Pancreas (tissue), 10 donors: ENCODE data around the gene NFX1. TPM values are rescaled to one million over a fixed set of nuclear protein-coding genes. Genes with fewer than 3 reads are reported as not detected.

ENCODE experiments used
- ATAC-seq, 4 donors: fragments of 200-7000 bp; cut with Tn5 transposase; one replicate each; pipeline versions ENCODE4 v1.8.0 to v1.9.1; 2020; ENCODE audit warnings: mild to moderate bottlenecking in 4 of 4, moderate library complexity in 4 of 4
- DNase-seq, 6 donors: peaks; one replicate each; pipeline ENCODE4 v3.0.0-alpha.2; 2020
- FAIRE-seq: peaks from 2 replicates; lab custom pipeline; 2012; peaks lifted over from hg19 to GRCh38; lab: Jason Lieb, UNC
- H3K27ac ChIP-seq, 4 donors: fragments of 200-600 bp; sonication (generic); 1 replicate in 3 of 4; 2 replicates in 1 of 4; pipeline versions ENCODE4 v1.5.0 to v1.8.0; 2020
- H3K27me3 ChIP-seq, 4 donors: fragments of 200-600 bp; one replicate each; pipeline ENCODE4 v1.8.0; 2021
- H3K36me3 ChIP-seq, 3 donors: fragments of 200-600 bp; sonication (generic) in 1 of 3; one replicate each; pipeline versions ENCODE4 v1.5.0 to v1.8.0; 2020 to 2021
- H3K4me1 ChIP-seq, 3 donors: fragments of 200-600 bp; one replicate each; pipeline ENCODE4 v1.8.0; 2021
- H3K4me3 ChIP-seq, 4 donors: fragments of 200-600 bp; sonication (generic) in 2 of 4; one replicate each; pipeline versions ENCODE4 v1.5.0 to v1.8.0; 2020 to 2021
- H3K9me3 ChIP-seq, 4 donors: fragments of 200-600 bp; one replicate each; pipeline ENCODE4 v1.8.0; 2021
- CTCF ChIP-seq, 4 donors: fragments of 200-600 bp; sonication (generic) in 3 of 4; IDR thresholded peaks; one replicate each; pipeline versions ENCODE4 v1.5.0 to v1.8.0; 2021; ENCODE audit warnings: antibody characterized with exemption in 4 of 4
- WGBS, 2 donors: extraction: QIAGEN DNeasy Blood & Tissue Kit; methylation state at CpG; one replicate each; pipeline ENCODE4 v1.1.7; 2013; 5-methylcytosine and 5-hydroxymethylcytosine counted together
- intact Hi-C, 3 donors: fragments of 100-400 bp; cut with DNase I; formaldehyde crosslinking; loops; one replicate each; pipeline versions ENCODE4 v1.11.1 to v1.14.2; 2022
- polyA plus RNA-seq, 2 donors: library from polyadenylated mRNA; stranded (reverse); fragments of 200-250 nt; gene quantifications; one replicate each; pipeline ENCODE4 v1.2.3, GENCODE V29; 2013
- total RNA-seq, 6 donors: library from RNA; stranded (reverse); fragmentation: NEBNext Ultra II Directional in 4 of 6; extraction: Animal tissue kit (Norgen Biotek cat#: 25700) in 4 of 6; gene quantifications; one replicate each; pipeline versions ENCODE4 v1.2.1 to v1.2.4, GENCODE V29; 2021 to 2023
- donor health status: healthy with polysubstance abuse.
- donor health status: DM: no; HTN: no; CAD: no; lungs with moderate emphysema.
- donor health status: DM: no; HTN: no; CAD: no.
- donor health status: control.
- donor health status: control.
- donor health status: Bipolar disorder and iron deficiency.
- donor health status: DM: yes; HTN: yes; CAD: no.
- donor health status: DM: no; HTN: no; CAD: no.
- donor health status: DM: no; HTN: no; CAD: no.
- donor health status: DM: yes; HTN: yes; CAD: no.

NFX1 gene
- total and polyA plus RNA-seq, 8 donors: 8.2 to 19.2 (median 16.5) TPM

GRCh38 chr9:33264473-33265177, 25.7 kb upstream of the NFX1 start, which contains the start of the genes BAG1 and CHMP5:
BAG1 (minus strand) TSS chr9:33264708.
CHMP5 (plus strand) TSS chr9:33265049; CDS start chr9:33265079, 30 bp downstream.
- peak; percentile 73 for FAIRE-seq
- 1% methylated on average over 59 to 67 of the region's 67 CpGs for WGBS, 2 donors
- H3K4me1 ChIP-seq: peaks cover 0 to 14% (median 5%) of the 10 kb centered on the region in 3 donors
- H3K4me3 ChIP-seq: peak within 1 kb of the TSS; percentile 72 to 93 (median 84)
- peak in 2 of 4 donors; percentile 19 to 38 for TF ChIP-seq CTCF (IDR thresholded peaks at IDR 0.05)
- no peaks in the 10 kb centered on the region for H3K9me3 ChIP-seq
- DNase-seq: peak; percentile 99 to 100 (median 100)
- peaks cover 3 to 35% (median 5%) of the 10 kb centered on the region in 3 donors for H3K36me3 ChIP-seq
- peak within 1 kb of the TSS; percentile 72 to 89 (median 80) for H3K27ac ChIP-seq
- ATAC-seq: peak; percentile 96 to 99 (median 97)
- no peaks in the 10 kb centered on the region for H3K27me3 ChIP-seq
- intact Hi-C loops: no loop called here

GRCh38 chr9:33265211-33265865, 25.0 kb upstream of the NFX1 start:
- H3K27me3 ChIP-seq: no peaks in the 10 kb centered on the region
- peak in 2 of 6 donors; percentile 20 to 28 for DNase-seq
- intact Hi-C loops: no loop called here
- peak overlapping the region; percentile 31 to 78 (median 62) for H3K4me3 ChIP-seq
- H3K4me1 ChIP-seq: peaks cover 0 to 14% (median 5%) of the 10 kb centered on the region in 3 donors
- peaks cover 0 to 41% (median 5%) of the 10 kb centered on the region in 3 donors for H3K36me3 ChIP-seq
- H3K9me3 ChIP-seq: no peaks in the 10 kb centered on the region
- WGBS, 2 donors: 16 to 20% methylated on average over 13 of the region's 13 CpGs
- no peak for FAIRE-seq
- no peak for TF ChIP-seq CTCF (IDR thresholded peaks at IDR 0.05)
- no peak for ATAC-seq
- peak overlapping the region in 3 of 4 donors; percentile 59 to 84 (median 67) for H3K27ac ChIP-seq

- no peaks in the 10 kb centered on the region for H3K9me3 ChIP-seq
- no peak for TF ChIP-seq CTCF (IDR thresholded peaks at IDR 0.05)
- ATAC-seq: no peak
- peaks cover 0 to 40% (median 16%) of the 10 kb centered on the region in 3 donors for H3K36me3 ChIP-seq
- no peak overlapping the region for H3K27ac ChIP-seq
- H3K4me3 ChIP-seq: no peak overlapping the region
- DNase-seq: no peak
- H3K27me3 ChIP-seq: no peaks in the 10 kb centered on the region
- intact Hi-C loops: no loop called here
- H3K4me1 ChIP-seq: peaks cover 0 to 14% (median 5%) of the 10 kb centered on the region in 3 donors
- no peak for FAIRE-seq
These were observed 23.1 kb upstream of the NFX1 start for GRCh38 chr9:33267151-33267767.

- ATAC-seq: no peak
- no peak for FAIRE-seq
- H3K27ac ChIP-seq: no peak overlapping the region
- no peaks in the 10 kb centered on the region for H3K27me3 ChIP-seq
- intact Hi-C loops: no loop called here
- WGBS, 2 donors: 94 to 98% methylated on average over 3 of the region's 3 CpGs
- H3K9me3 ChIP-seq: no peaks in the 10 kb centered on the region
- H3K4me3 ChIP-seq: no peak overlapping the region
- no peak for DNase-seq
- no peak for TF ChIP-seq CTCF (IDR thresholded peaks at IDR 0.05)
- peaks cover 0 to 8% (median 5%) of the 10 kb centered on the region in 3 donors for H3K4me1 ChIP-seq
- H3K36me3 ChIP-seq: peaks cover 0 to 66% (median 16%) of the 10 kb centered on the region in 3 donors
These were observed 20.2 kb upstream of the NFX1 start for GRCh38 chr9:33270146-33270545.
